Stomach (tissue), 9 donors: ENCODE measurements around the gene POLR2F. TPM values are rescaled to one million over a fixed set of nuclear protein-coding genes. Genes with fewer than 3 reads are reported as not detected.
A peak's percentile ranks its signal among the peaks of the same experiment; 100 is the strongest.

ENCODE experiments used
- DNase-seq, 2 donors: peaks; one replicate each; pipeline versions ENCODE4 v3.0.0 to v3.0.0-alpha.2; 2013 to 2019
- H3K27ac ChIP-seq, 5 donors: fragments of 200-600 bp in 4 of 5; sonication (generic) in 4 of 5; one replicate each; pipeline ENCODE4 v1.5.1; 2013 to 2019; ENCODE audit warnings: mild to moderate bottlenecking in 1 of 5, moderate library complexity in 1 of 5
- H3K27me3 ChIP-seq, 3 donors: fragments of 200-600 bp; sonication (generic); one replicate each; pipeline ENCODE4 v1.5.1; 2017 to 2019; ENCODE audit warnings: mixed run types in 1 of 3
- H3K36me3 ChIP-seq, 4 donors: fragments of 200-600 bp; sonication (generic); 1 replicate in 3 of 4; 2 replicates in 1 of 4; pipeline ENCODE4 v1.5.1; 2016 to 2019
- H3K4me1 ChIP-seq, 4 donors: fragments of 200-600 bp; sonication (generic); one replicate each; pipeline ENCODE4 v1.5.1; 2016 to 2019
- H3K4me3 ChIP-seq, 4 donors: fragments of 200-600 bp; sonication (generic) in 3 of 4; one replicate each; pipeline ENCODE4 v1.5.1; 2016 to 2019; ENCODE audit warnings: mild to moderate bottlenecking in 1 of 4
- H3K9me3 ChIP-seq, 4 donors: fragments of 200-600 bp; sonication (generic); one replicate each; pipeline ENCODE4 v1.5.1; 2016 to 2019
- CTCF ChIP-seq, 7 experiments: fragments of 450-650 bp in 4 of 7; fragments of 200-600 bp in 3 of 7; sonication (generic) in 3 of 7; IDR thresholded peaks; one replicate each; pipeline ENCODE4 v1.5.1; 2016 to 2019; ENCODE audit warnings: antibody characterized with exemption in 7 of 7, control low read depth in 2 of 7, mild to moderate bottlenecking in 1 of 7
- EP300 ChIP-seq: sonication (generic); formaldehyde crosslinking; IDR thresholded peaks from one replicate; pipeline ENCODE4 v1.6.1; 2017; ENCODE audit warnings: antibody characterized with exemption
- POLR2A ChIP-seq, 4 donors: fragments of 450-650 bp; IDR thresholded peaks; one replicate each; pipeline ENCODE4 v1.6.1; 2016; ENCODE audit warnings: antibody characterized with exemption in 4 of 4, control low read depth in 2 of 4, mild to moderate bottlenecking in 1 of 4, moderate library complexity in 1 of 4
- POLR2AphosphoS5 ChIP-seq, 3 donors: sonication (generic); formaldehyde crosslinking; IDR thresholded peaks; one replicate each; pipeline ENCODE4 v1.6.1; 2016; ENCODE audit warnings: antibody characterized with exemption in 3 of 3
- WGBS, 5 donors: extraction: QIAGEN DNeasy Blood & Tissue Kit in 3 of 5; methylation state at CpG; one replicate each; pipeline versions ENCODE4 v1.1.5 to v1.1.7; 2013 to 2018; 5-methylcytosine and 5-hydroxymethylcytosine counted together
- intact Hi-C: fragments of 100-400 bp; cut with DNase I; formaldehyde crosslinking; loops from one replicate; pipeline ENCODE4 v1.15.1; 2023; ENCODE audit warnings: low total_unique reads
- polyA plus RNA-seq, 3 donors: library from polyadenylated mRNA; stranded (reverse); fragments of 200-250 nt; gene quantifications; one replicate each; pipeline ENCODE4 v1.2.3, GENCODE V29; 2013
- total RNA-seq, 5 donors: library from RNA; depleted of rRNA; stranded (reverse); fragments of >200 nt; gene quantifications; one replicate each; pipeline versions ENCODE4 v1.1.0 to v1.2.3, GENCODE V29; 2014 to 2016
- donor health status: healthy with polysubstance abuse.
- donor health status: Bipolar disorder and iron deficiency.
- donor health status: healthy.

The POLR2F gene
- total and polyA plus RNA-seq, 8 donors: 41.5 to 149 (median 120) TPM

- peaks cover 55 to 90% (median 86%) of the 10 kb centered on the region in 4 donors for H3K36me3 ChIP-seq
- peak overlapping the region in 3 of 4 donors; percentile 13 to 33 (median 22) for H3K4me3 ChIP-seq
- H3K9me3 ChIP-seq: no peaks in the 10 kb centered on the region
- peaks cover 47 to 86% (median 76%) of the 10 kb centered on the region in 4 donors for H3K4me1 ChIP-seq
- no peaks in the 10 kb centered on the region for H3K27me3 ChIP-seq
- H3K27ac ChIP-seq: peak overlapping the region; percentile 33 to 81 (median 76)
- 77 to 90% (median 80%) methylated on average over 19 to 32 of the region's 32 CpGs for WGBS, 5 donors
- no peak for TF ChIP-seq POLR2A (IDR thresholded peaks at IDR 0.05)
- TF ChIP-seq EP300: no peak
- TF ChIP-seq POLR2AphosphoS5 (IDR thresholded peaks at IDR 0.05): no peak
- TF ChIP-seq CTCF (IDR thresholded peaks at IDR 0.05): no peak
- no peak for DNase-seq
- intact Hi-C loops: no loop called here
These were observed 26.5 kb upstream of the POLR2F start for GRCh38 chr22:37926771-37927636.

- Histone ChIP-seq H3K27me3 (no peaks in the 10 kb centered on the region), H3K4me3 (no peak overlapping the region), H3K4me1 (peaks cover 49 to 89% (median 82%) of the 10 kb centered on the region in 4 donors), H3K9me3 (no peaks in the 10 kb centered on the region), H3K36me3 (peaks cover 55 to 92% (median 88%) of the 10 kb centered on the region in 4 donors), H3K27ac (peak overlapping the region; percentile 19 to 81 (median 76))
- TF ChIP-seq EP300: no peak
- no peak for TF ChIP-seq POLR2A (IDR thresholded peaks at IDR 0.05)
- no peak for TF ChIP-seq CTCF (IDR thresholded peaks at IDR 0.05)
- no peak for TF ChIP-seq POLR2AphosphoS5 (IDR thresholded peaks at IDR 0.05)
- DNase-seq: no peak
- intact Hi-C loops: no loop called here
- 82 to 95% (median 86%) methylated on average over 5 of the region's 5 CpGs for WGBS, 5 donors
These were observed 25.9 kb upstream of the POLR2F start for GRCh38 chr22:37927637-37927936.

- intact Hi-C loops: no loop called here
- no peak overlapping the region for H3K4me3 ChIP-seq
- WGBS, 5 donors: 40 to 63% (median 51%) methylated on average over 4 to 5 of the region's 5 CpGs; no CpG with 5 or more reads in 1 of the 5 donors
- peak in 1 of 2 donors; percentile 88 for DNase-seq
- TF ChIP-seq EP300 (no peak), POLR2AphosphoS5 (IDR thresholded peaks at IDR 0.05) (no peak), POLR2A (IDR thresholded peaks at IDR 0.05) (no peak), CTCF (IDR thresholded peaks at IDR 0.05) (no peak)
- peak overlapping the region; percentile 59 to 83 (median 79) for H3K27ac ChIP-seq
- H3K27me3 ChIP-seq: no peaks in the 10 kb centered on the region
- H3K36me3 ChIP-seq: peaks cover 55 to 84% (median 81%) of the 10 kb centered on the region in 4 donors
- no peaks in the 10 kb centered on the region for H3K9me3 ChIP-seq
- peaks cover 67 to 92% (median 83%) of the 10 kb centered on the region in 4 donors for H3K4me1 ChIP-seq
These were observed 24.1 kb upstream of the POLR2F start for GRCh38 chr22:37929390-37929789.

GRCh38 chr22:37930270-37930951 lies 23.1 kb upstream of the POLR2F start:
- 45 to 81% (median 56%) methylated on average over 11 of the region's 11 CpGs for WGBS, 5 donors
- intact Hi-C loops: no loop called here
- Histone ChIP-seq H3K9me3 (no peaks in the 10 kb centered on the region), H3K4me3 (no peak overlapping the region), H3K27me3 (no peaks in the 10 kb centered on the region), H3K27ac (peak overlapping the region; percentile 59 to 83 (median 79)), H3K4me1 (peaks cover 63 to 91% (median 76%) of the 10 kb centered on the region in 4 donors), H3K36me3 (peaks cover 51 to 81% (median 76%) of the 10 kb centered on the region in 4 donors)
- TF ChIP-seq POLR2A (IDR thresholded peaks at IDR 0.05): no peak
- peak in 5 of 7 experiments; percentile 17 to 42 (median 25) for TF ChIP-seq CTCF (IDR thresholded peaks at IDR 0.05)
- no peak for DNase-seq
